ENCODE data around the gene CYP19A1.

DNA sequence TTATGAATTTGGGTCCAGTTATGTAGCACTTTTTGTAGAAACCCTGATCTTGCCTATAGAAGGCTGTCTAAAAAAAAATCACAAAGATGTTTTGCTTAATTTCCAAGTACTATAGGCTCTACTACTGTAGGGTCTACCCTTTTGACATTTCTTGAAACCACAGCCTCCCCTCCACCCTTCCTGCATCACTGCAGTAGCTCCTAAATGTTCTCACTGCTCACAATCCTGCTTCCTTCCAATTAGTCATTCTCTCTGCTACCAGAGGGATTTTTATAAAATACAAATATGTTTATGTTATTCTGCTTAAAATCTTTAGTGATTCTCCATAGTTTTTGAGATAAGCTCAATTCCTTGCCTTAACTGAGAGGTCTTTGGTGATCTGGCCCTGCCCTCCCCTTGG lies 114.0 kb downstream of the CYP19A1 start:
- TF ChIP-seq SUZ12 (IDR thresholded peaks at IDR 0.05; ENCODE audit: unreplicated experiment) (no peak), CREB1 (IDR thresholded peaks at IDR 0.05; ENCODE audit: low read depth) (no peak), CTCF (IDR thresholded peaks at IDR 0.05 in 2 of 3, conservative IDR thresholded peaks at IDR 0.05 in 1 of 3; ENCODE audit: control insufficient read depth in 2 of 3, extremely low read depth in 1 of 3, insufficient read depth in 1 of 3, low read depth in 3 of 3, low read length in 3 of 3) (no peak), REST (IDR thresholded peaks at IDR 0.05; ENCODE audit: low read depth, low read length) (no peak)
- TF ChIP-seq, protein P1, sequence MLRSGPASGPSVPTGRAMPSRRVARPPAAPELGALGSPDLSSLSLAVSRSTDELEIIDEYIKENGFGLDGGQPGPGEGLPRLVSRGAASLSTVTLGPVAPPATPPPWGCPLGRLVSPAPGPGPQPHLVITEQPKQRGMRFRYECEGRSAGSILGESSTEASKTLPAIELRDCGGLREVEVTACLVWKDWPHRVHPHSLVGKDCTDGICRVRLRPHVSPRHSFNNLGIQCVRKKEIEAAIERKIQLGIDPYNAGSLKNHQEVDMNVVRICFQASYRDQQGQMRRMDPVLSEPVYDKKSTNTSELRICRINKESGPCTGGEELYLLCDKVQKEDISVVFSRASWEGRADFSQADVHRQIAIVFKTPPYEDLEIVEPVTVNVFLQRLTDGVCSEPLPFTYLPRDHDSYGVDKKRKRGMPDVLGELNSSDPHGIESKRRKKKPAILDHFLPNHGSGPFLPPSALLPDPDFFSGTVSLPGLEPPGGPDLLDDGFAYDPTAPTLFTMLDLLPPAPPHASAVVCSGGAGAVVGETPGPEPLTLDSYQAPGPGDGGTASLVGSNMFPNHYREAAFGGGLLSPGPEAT (IDR thresholded peaks at IDR 0.05; ENCODE audit: low read depth): no peak
- TF ChIP-seq, protein P2, sequence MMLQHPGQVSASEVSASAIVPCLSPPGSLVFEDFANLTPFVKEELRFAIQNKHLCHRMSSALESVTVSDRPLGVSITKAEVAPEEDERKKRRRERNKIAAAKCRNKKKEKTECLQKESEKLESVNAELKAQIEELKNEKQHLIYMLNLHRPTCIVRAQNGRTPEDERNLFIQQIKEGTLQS (IDR thresholded peaks at IDR 0.05; ENCODE audit: borderline replicate concordance, extremely low read depth, low read depth, low read length): no peak
